Ascending aorta (tissue), 2 donors: ENCODE results near the gene ZNF555. TPM values are rescaled to one million over a fixed set of nuclear protein-coding genes. Genes with fewer than 3 reads are reported as not detected.

ENCODE experiments used
- DNase-seq, 2 donors: peaks; one replicate each; pipeline ENCODE4 v3.0.0-alpha.2; 2019; ENCODE audit warnings: low spot score in 2 of 2
- H3K27ac ChIP-seq, 2 donors: fragments of 200-600 bp; sonication (generic); one replicate each; pipeline ENCODE4 v1.5.1; 2016 to 2017; ENCODE audit warnings: mild to moderate bottlenecking in 1 of 2
- H3K27me3 ChIP-seq: fragments of 200-600 bp; sonication (generic); one replicate; pipeline ENCODE4 v1.5.1; 2017
- H3K36me3 ChIP-seq, 2 donors: fragments of 200-600 bp; sonication (generic); one replicate each; pipeline ENCODE4 v1.5.1; 2016
- H3K4me1 ChIP-seq, 2 donors: fragments of 200-600 bp; sonication (generic); one replicate each; pipeline ENCODE4 v1.5.1; 2016 to 2017; ENCODE audit warnings: mild to moderate bottlenecking in 1 of 2
- H3K4me3 ChIP-seq, 2 donors: fragments of 200-600 bp; sonication (generic); one replicate each; pipeline ENCODE4 v1.5.1; 2016 to 2017; ENCODE audit warnings: mild to moderate bottlenecking in 1 of 2
- H3K9me3 ChIP-seq, 2 donors: fragments of 200-600 bp; sonication (generic); one replicate each; pipeline ENCODE4 v1.5.1; 2016
- CTCF ChIP-seq, 3 experiments: fragments of 200-600 bp in 2 of 3; fragments of 450-650 bp in 1 of 3; sonication (generic) in 2 of 3; IDR thresholded peaks; one replicate each; pipeline ENCODE4 v1.5.1; 2016 to 2019; ENCODE audit warnings: antibody characterized with exemption in 3 of 3, mild to moderate bottlenecking in 1 of 3, moderate library complexity in 1 of 3
- intact Hi-C: fragments of 100-400 bp; cut with DNase I; formaldehyde crosslinking; loops from one replicate; pipeline ENCODE4 v1.15.1; 2023
- total RNA-seq: library from RNA; depleted of rRNA; stranded (reverse); fragments of >200 nt; gene quantifications from one replicate; pipeline ENCODE4 v1.1.0, GENCODE V29; 2016

ZNF555 gene
- total RNA-seq, 1 donor from 2014 or later, result 6.8 TPM

- Histone ChIP-seq H3K27me3 (no peaks in the 10 kb centered on the region), H3K4me1 (no peaks in the 10 kb centered on the region), H3K4me3 (no peak overlapping the region), H3K9me3 (no peaks in the 10 kb centered on the region), H3K36me3 (peaks cover 44 to 51% of the 10 kb centered on the region in 2 donors), H3K27ac (no peak overlapping the region)
- no peak for TF ChIP-seq CTCF (IDR thresholded peaks at IDR 0.05)
- DNase-seq, result no peak
- intact Hi-C loops, result no loop called here
Observed at GRCh38 chr19:2809387-2810140, 31.7 kb upstream of the ZNF555 start.

- Histone ChIP-seq H3K9me3 (no peaks in the 10 kb centered on the region), H3K4me3 (no peak overlapping the region), H3K27ac (no peak overlapping the region), H3K27me3 (no peaks in the 10 kb centered on the region), H3K36me3 (peaks cover 43 to 44% of the 10 kb centered on the region in 2 donors), H3K4me1 (no peaks in the 10 kb centered on the region)
- intact Hi-C loops, result no loop called here
- no peak for DNase-seq
- TF ChIP-seq CTCF (IDR thresholded peaks at IDR 0.05), result no peak
Observed at GRCh38 chr19:2810141-2811091, 30.9 kb upstream of the ZNF555 start.

GRCh38 chr19:2811221-2811722 lies 30.0 kb upstream of the ZNF555 start:
- no peak for TF ChIP-seq CTCF (IDR thresholded peaks at IDR 0.05)
- H3K4me3 ChIP-seq, result no peak overlapping the region
- H3K27me3 ChIP-seq, result no peaks in the 10 kb centered on the region
- no peak for DNase-seq
- peaks cover 41 to 44% of the 10 kb centered on the region in 2 donors for H3K36me3 ChIP-seq
- H3K27ac ChIP-seq, result no peak overlapping the region
- intact Hi-C loops, result no loop called here
- H3K4me1 ChIP-seq, result no peaks in the 10 kb centered on the region
- no peaks in the 10 kb centered on the region for H3K9me3 ChIP-seq

GRCh38 chr19:2811735-2812413 lies 29.4 kb upstream of the ZNF555 start:
- no peaks in the 10 kb centered on the region for H3K9me3 ChIP-seq
- H3K36me3 ChIP-seq, result peaks cover 37 to 44% of the 10 kb centered on the region in 2 donors
- intact Hi-C loops, result no loop called here
- DNase-seq, result no peak
- H3K27ac ChIP-seq, result no peak overlapping the region
- no peaks in the 10 kb centered on the region for H3K4me1 ChIP-seq
- H3K27me3 ChIP-seq, result no peaks in the 10 kb centered on the region
- H3K4me3 ChIP-seq, result no peak overlapping the region
- TF ChIP-seq CTCF (IDR thresholded peaks at IDR 0.05), result no peak

GRCh38 chr19:2812414-2813234 lies 28.7 kb upstream of the ZNF555 start:
- H3K4me1 ChIP-seq, result no peaks in the 10 kb centered on the region
- intact Hi-C loops, result no loop called here
- H3K4me3 ChIP-seq, result no peak overlapping the region
- H3K9me3 ChIP-seq, result no peaks in the 10 kb centered on the region
- no peaks in the 10 kb centered on the region for H3K27me3 ChIP-seq
- DNase-seq, result no peak
- H3K27ac ChIP-seq, result no peak overlapping the region
- peaks cover 31 to 37% of the 10 kb centered on the region in 2 donors for H3K36me3 ChIP-seq
- no peak for TF ChIP-seq CTCF (IDR thresholded peaks at IDR 0.05)
